Daoy (cell line): Measurements from ENCODE around the gene UBALD2. TPM values are rescaled to one million over a fixed set of nuclear protein-coding genes. Genes with fewer than 3 reads are reported as not detected.

Source experiments
- DNase-seq: peaks from one replicate; pipeline ENCODE4 v3.0.0-alpha.2; 2015; ENCODE audit warnings: low read depth
- total RNA-seq: library from RNA; depleted of rRNA; stranded (reverse); fragments of >200 nt; shearing (Covaris generic); gene quantifications from 2 replicates; pipeline ENCODE4 v1.2.3, GENCODE V29; 2014; rRNA removed

The UBALD2 gene
- total RNA-seq, 1 experiment from 2014 or later, result 11.5 TPM

DNA sequence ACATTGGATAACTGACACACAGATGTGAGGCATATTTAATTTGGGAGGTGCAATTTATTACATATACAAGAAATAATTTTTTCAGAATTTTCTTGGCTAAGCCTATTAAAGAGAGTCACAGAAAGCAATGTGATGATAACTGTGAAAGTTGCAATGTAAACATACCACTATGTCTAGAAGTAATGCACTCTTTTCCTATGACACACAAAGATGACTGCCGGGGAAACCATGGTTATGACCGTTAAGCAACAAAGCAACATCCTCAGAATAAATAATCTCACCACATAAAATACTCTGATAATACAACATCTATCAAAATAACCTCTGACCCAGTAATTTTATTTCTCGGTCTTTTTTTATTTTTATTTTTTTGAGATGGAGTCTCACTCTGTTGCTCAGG lies 53.4 kb downstream of the UBALD2 start:
- no peak for DNase-seq

Other genes starting within 250 kb of the UBALD2 start
- 0.06 and 0.12 TPM in 2 replicates for gene EVPL, start 238.0 kb upstream of the UBALD2 start, total RNA-seq
- 19.1 and 25.4 TPM in 2 replicates for gene SRP68, start 192.8 kb upstream of the UBALD2 start, total RNA-seq
- not detected in 2 replicates for gene GALR2, start 190.6 kb upstream of the UBALD2 start, total RNA-seq
- not detected in 2 replicates for gene ZACN, start 186.2 kb upstream of the UBALD2 start, total RNA-seq
- 45.4 and 48.9 TPM in 2 replicates for gene EXOC7, start 161.6 kb upstream of the UBALD2 start, total RNA-seq
- gene FOXJ1, start 124.1 kb upstream of the UBALD2 start, total RNA-seq, result not detected in 2 replicates
- gene RNF157, start 24.9 kb upstream of the UBALD2 start, total RNA-seq, result 4.8 and 7.3 TPM in 2 replicates
- gene QRICH2, start 42.9 kb downstream of the UBALD2 start, total RNA-seq, result 0.45 and 1.5 TPM in 2 replicates
- 30.3 and 39.2 TPM in 2 replicates for gene PRPSAP1, start 88.6 kb downstream of the UBALD2 start, total RNA-seq
- gene SPHK1, start 119.3 kb downstream of the UBALD2 start, total RNA-seq, result 72.9 and 91.9 TPM in 2 replicates
- gene UBE2O, start 187.8 kb downstream of the UBALD2 start, total RNA-seq, result 19.2 and 24.7 TPM in 2 replicates
- gene AANAT, start 202.3 kb downstream of the UBALD2 start, total RNA-seq, result not detected in 2 replicates
- 26.6 and 35.5 TPM in 2 replicates for gene RHBDF2, start 236.1 kb downstream of the UBALD2 start, total RNA-seq